HCT116 (cell line): ENCODE results near the gene SLC40A1. TPM values are rescaled to one million over a fixed set of nuclear protein-coding genes. Genes with fewer than 3 reads are reported as not detected.

Source experiments
- ATAC-seq: fragments of 200-7000 bp; cut with Tn5 transposase; 2 replicates; pipeline ENCODE4 v1.9.1; 2020; ENCODE audit warnings: mild to moderate bottlenecking, moderate library complexity
- BruUV-seq: library from RNA; stranded (reverse); fragments of 400-500 nt; replicated peaks from 2 replicates; lab custom pipeline; 2021; lab: Mats Ljungman, UMichigan
- CTCF ChIA-PET: fragments of 300-600 bp; sonication (Branson Sonifier 250); formaldehyde crosslinking; loops from one replicate; lab custom pipeline; 2021; ENCODE audit warnings: antibody characterized with exemption; lab: Charles Lee
- POLR2A ChIA-PET: fragments of 300-600, 350-600 bp; sonication (Branson Sonifier 250); formaldehyde crosslinking; loops from one replicate; lab custom pipeline; 2021; ENCODE audit warnings: antibody characterized with exemption; lab: Charles Lee
- RAD21 ChIA-PET, 2 experiments: fragments of 300-600 bp; sonication (Branson Sonifier 250); formaldehyde crosslinking; loops; one replicate each; lab custom pipeline; 2023; ENCODE audit warnings: low total read pairs in 2 of 2; ENCODE audit not compliant: uncharacterized antibody in 2 of 2, unreplicated experiment in 2 of 2, low non-redundant PET in 1 of 2; lab: Charles Lee
- DNase-seq: peaks from one replicate; pipeline ENCODE4 v3.0.0-alpha.2; 2010; ENCODE audit warnings: low read depth, low spot score
- H2AFZ ChIP-seq: fragments of 200-600 bp; shearing (Covaris generic), sonication (generic); 2 replicates; pipeline ENCODE4 v1.6.1; 2017; ENCODE audit warnings: low read depth, mixed run types, mixed read lengths, antibody characterized with exemption, low read length; ENCODE audit not compliant: poor library complexity, severe bottlenecking
- H3K27ac ChIP-seq: 2 replicates; pipeline ENCODE4 v1.5.1; 2012; ENCODE audit warnings: low read depth, low read length
- H3K27me3 ChIP-seq: fragments of 200-600 bp; sonication (generic); 2 replicates; pipeline ENCODE4 v1.6.1; 2016; ENCODE audit warnings: mixed run types, low read length, mixed read lengths; ENCODE audit not compliant: insufficient read depth
- H3K36me3 ChIP-seq, 2 experiments: fragments of 200-500 bp in 1 of 2; fragments of 200-600 bp in 1 of 2; sonication (Bioruptor generic) in 1 of 2; sonication (generic) in 1 of 2; 2 replicates each; pipeline versions ENCODE4 v1.5.1 to v1.6.1; 2014 to 2016; ENCODE audit warnings: low read length in 2 of 2, inconsistent platforms in 1 of 2, mixed read lengths in 1 of 2, mixed run types in 1 of 2; ENCODE audit not compliant: insufficient read depth in 2 of 2, control insufficient read depth in 1 of 2
- H3K4me1 ChIP-seq, 2 experiments: fragments of 200-600 bp in 1 of 2; sonication (generic) in 1 of 2; 2 replicates each; pipeline versions ENCODE4 v1.5.1 to v1.6.1; 2012 to 2017; ENCODE audit warnings: low read length in 2 of 2, inconsistent platforms in 1 of 2, mild to moderate bottlenecking in 1 of 2, mixed read lengths in 1 of 2, mixed run types in 1 of 2, moderate library complexity in 1 of 2; ENCODE audit not compliant: insufficient read depth in 2 of 2, control insufficient read depth in 1 of 2
- H3K4me2 ChIP-seq: fragments of 200-600 bp; sonication (generic); 2 replicates; pipeline ENCODE4 v1.6.1; 2017; ENCODE audit warnings: mixed run types, low read length, mixed read lengths
- H3K4me3 ChIP-seq, 2 experiments: fragments of 200-600 bp in 1 of 2; sonication (generic) in 1 of 2; replicated peaks in 1 of 2; 2 replicates each; pipeline ENCODE4 v1.5.1; 2011 to 2016; ENCODE audit warnings: low read length in 2 of 2, control low read depth in 1 of 2, low read depth in 1 of 2, mild to moderate bottlenecking in 1 of 2, mixed read lengths in 1 of 2, mixed run types in 1 of 2
- H3K79me2 ChIP-seq: fragments of 200-600 bp; sonication (generic); 2 replicates; pipeline ENCODE4 v1.6.1; 2017; ENCODE audit warnings: mild to moderate bottlenecking, mixed run types, low read length, moderate library complexity, mixed read lengths; ENCODE audit not compliant: insufficient read depth
- H3K9ac ChIP-seq: fragments of 200-600 bp; sonication (generic); 2 replicates; pipeline ENCODE4 v1.6.1; 2016; ENCODE audit warnings: low read length, mixed read lengths
- H3K9me2 ChIP-seq: fragments of 200-600 bp; sonication (generic), shearing (Covaris generic); 2 replicates; pipeline ENCODE4 v1.6.1; 2017; ENCODE audit warnings: mixed run types, mild to moderate bottlenecking, moderate library complexity; ENCODE audit not compliant: insufficient read depth
- H3K9me3 ChIP-seq, 2 experiments: fragments of 200-500 bp in 1 of 2; fragments of 200-600 bp in 1 of 2; sonication (Bioruptor generic) in 1 of 2; sonication (generic) in 1 of 2; 2 replicates each; pipeline ENCODE4 v1.6.1; 2014 to 2017; ENCODE audit warnings: low read length in 2 of 2, mixed read lengths in 2 of 2, inconsistent platforms in 1 of 2, low read depth in 1 of 2, mild to moderate bottlenecking in 1 of 2, mixed run types in 1 of 2, moderate library complexity in 1 of 2; ENCODE audit not compliant: control insufficient read depth in 1 of 2, insufficient read depth in 1 of 2
- H4K20me1 ChIP-seq: fragments of 200-600 bp; sonication (generic), shearing (Covaris generic); 2 replicates; pipeline ENCODE4 v1.6.1; 2017; ENCODE audit warnings: mixed run types, mild to moderate bottlenecking, moderate library complexity; ENCODE audit not compliant: insufficient read depth
- ATF3 ChIP-seq: IDR thresholded peaks from 2 replicates; pipeline ENCODE4 v1.6.1; 2012
- CBX3 ChIP-seq: IDR thresholded peaks from 2 replicates; pipeline ENCODE4 v1.6.1; 2012; ENCODE audit warnings: low read depth
- CEBPB ChIP-seq: IDR thresholded peaks from 2 replicates; pipeline ENCODE4 v1.6.1; 2012; ENCODE audit warnings: low read depth
- CTCF ChIP-seq, 3 experiments: fragments of 200-600 bp in 1 of 3; sonication (generic) in 1 of 3; IDR thresholded peaks in 2 of 3; conservative IDR thresholded peaks in 1 of 3; 2 replicates each; pipeline ENCODE4 v1.5.1; 2012 to 2017; ENCODE audit warnings: low read depth in 2 of 3, low read length in 2 of 3, antibody characterized with exemption in 1 of 3, borderline replicate concordance in 1 of 3, control low read depth in 1 of 3, mild to moderate bottlenecking in 1 of 3, mixed read lengths in 1 of 3, mixed run types in 1 of 3, moderate library complexity in 1 of 3; ENCODE audit not compliant: insufficient read depth in 1 of 3
- JUND ChIP-seq: IDR thresholded peaks from 2 replicates; pipeline ENCODE4 v1.6.1; 2012
- POLR2A ChIP-seq: IDR thresholded peaks from 2 replicates; pipeline ENCODE4 v1.7.0; 2011; ENCODE audit warnings: borderline replicate concordance; ENCODE audit not compliant: insufficient read depth, insufficient read length; ENCODE audit errors: extremely low read depth
- RAD21 ChIP-seq: IDR thresholded peaks from 2 replicates; pipeline ENCODE4 v1.6.1; 2012; ENCODE audit warnings: low read depth, mild to moderate bottlenecking
- REST ChIP-seq: IDR thresholded peaks from 2 replicates; pipeline ENCODE4 v1.6.1; 2012; ENCODE audit warnings: low read depth
- SP1 ChIP-seq: IDR thresholded peaks from 2 replicates; pipeline ENCODE4 v1.6.1; 2012; ENCODE audit warnings: low read depth
- TCF7L2 ChIP-seq: IDR thresholded peaks from 2 replicates; pipeline ENCODE4 v1.7.0; 2011; ENCODE audit warnings: borderline replicate concordance, inconsistent platforms; ENCODE audit not compliant: insufficient read depth, insufficient read length; ENCODE audit errors: extremely low read depth
- YY1 ChIP-seq: IDR thresholded peaks from 2 replicates; pipeline ENCODE4 v1.6.1; 2011; ENCODE audit warnings: low read length, low read depth, moderate library complexity, mild to moderate bottlenecking; ENCODE audit not compliant: insufficient replicate concordance; ENCODE audit errors: extremely low read depth
- ZBTB33 ChIP-seq: IDR thresholded peaks from 2 replicates; pipeline ENCODE4 v1.6.1; 2011; ENCODE audit warnings: mild to moderate bottlenecking, low read length, moderate library complexity; ENCODE audit not compliant: insufficient replicate concordance; ENCODE audit errors: extremely low read depth
- ZFX ChIP-seq: fragments of 450-650 bp; IDR thresholded peaks from 2 replicates; pipeline ENCODE4 v1.6.1; 2017
- intact Hi-C: fragments of 100-400 bp; cut with micrococcal nuclease; formaldehyde crosslinking; loops from 2 replicates; pipeline ENCODE4 v1.10.0; 2022
- total RNA-seq: library from RNA; stranded (reverse); gene quantifications from one replicate; pipeline ENCODE4 v1.2.1, GENCODE V29; 2021; ENCODE audit not compliant: unreplicated experiment

Gene SLC40A1
- total RNA-seq, 1 experiment from 2014 or later: 1.5 TPM

- Histone ChIP-seq H3K36me3 (no peaks in the 10 kb centered on the region), H3K9me2 (no peaks in the 10 kb centered on the region), H3K9me3 (no peaks in the 10 kb centered on the region), H3K79me2 (no peaks in the 10 kb centered on the region), H3K4me1 (no peaks in the 10 kb centered on the region), H3K27ac (no peak overlapping the region), H3K27me3 (no peaks in the 10 kb centered on the region), H4K20me1 (no peaks in the 10 kb centered on the region), H3K4me3 (no peak overlapping the region), H3K4me2 (no peak overlapping the region), H2AFZ (no peak overlapping the region), H3K9ac (no peak overlapping the region)
- intact Hi-C loops: no loop called here
- ChIA-PET CTCF (no interaction called here), RAD21 (no interaction called here), POLR2A (no interaction called here)
- TF ChIP-seq TCF7L2: no peak
- ATAC-seq: no peak
- DNase-seq: no peak
- no TSS peak for BruUV-seq
Observed at GRCh38 chr2:189593115-189593514, 12.5 kb upstream of the SLC40A1 start.

- Histone ChIP-seq H3K4me2 (no peak overlapping the region), H3K79me2 (no peaks in the 10 kb centered on the region), H3K4me3 (no peak overlapping the region), H3K9me3 (no peaks in the 10 kb centered on the region), H3K9me2 (no peaks in the 10 kb centered on the region), H3K36me3 (no peaks in the 10 kb centered on the region), H3K27ac (no peak overlapping the region), H3K4me1 (no peaks in the 10 kb centered on the region), H3K9ac (no peak overlapping the region), H3K27me3 (no peaks in the 10 kb centered on the region), H2AFZ (no peak overlapping the region), H4K20me1 (no peaks in the 10 kb centered on the region)
- ChIA-PET POLR2A (no interaction called here), CTCF (no interaction called here), RAD21 (no interaction called here)
- DNase-seq (no peak), ATAC-seq (no peak)
- no TSS peak for BruUV-seq
- intact Hi-C loops: no loop called here
- TF ChIP-seq YY1 (no peak), ZBTB33 (no peak), SP1 (no peak), CEBPB (no peak), CTCF (IDR thresholded peaks at IDR 0.05 in 2 of 3, conservative IDR thresholded peaks at IDR 0.05 in 1 of 3; ENCODE audit: borderline replicate concordance in 1 of 3, insufficient read depth in 1 of 3, low read depth in 2 of 3, low read length in 2 of 3) (no peak), ATF3 (no peak), ZFX (no peak), RAD21 (no peak), JUND (no peak), CBX3 (no peak), POLR2A (no peak), REST (no peak)
Observed at GRCh38 chr2:189592353-189592984, 11.9 kb upstream of the SLC40A1 start.
